Cardiac muscle cell (in vitro differentiated cells and primary cell): ENCODE data around the gene ARHGEF12. TPM values are rescaled to one million over a fixed set of nuclear protein-coding genes. Genes with fewer than 3 reads are reported as not detected.

Source experiments
- DNase-seq, 2 donors: peaks; one replicate each; pipeline versions ENCODE4 v3.0.0 to v3.0.0-alpha.2; 2010 to 2017; ENCODE audit warnings: low read depth in 1 of 2, low spot score in 1 of 2
- H3K27ac ChIP-seq: fragments of 200-600 bp; sonication (generic); 2 replicates; pipeline ENCODE4 v1.5.1; 2016
- H3K27me3 ChIP-seq: fragments of 200-600 bp; sonication (generic); 2 replicates; pipeline ENCODE4 v1.6.0; 2016; ENCODE audit warnings: control low read depth
- H3K36me3 ChIP-seq: fragments of 200-600 bp; sonication (generic); 2 replicates; pipeline ENCODE4 v1.5.1; 2016; ENCODE audit warnings: control low read depth
- H3K4me1 ChIP-seq: fragments of 200-600 bp; sonication (generic); 2 replicates; pipeline ENCODE4 v1.8.1; 2017; ENCODE audit warnings: low read depth, mild to moderate bottlenecking, mixed run types
- H3K4me3 ChIP-seq: fragments of 200-600 bp; sonication (generic); 2 replicates; pipeline ENCODE4 v1.5.1; 2016; ENCODE audit warnings: mild to moderate bottlenecking
- H3K9me3 ChIP-seq: fragments of 200-600 bp; sonication (generic); 2 replicates; pipeline ENCODE4 v1.5.1; 2017; ENCODE audit warnings: low read depth, mild to moderate bottlenecking, control low read depth
- CTCF ChIP-seq: IDR thresholded peaks from 2 replicates; pipeline ENCODE4 v1.5.1; 2012; ENCODE audit warnings: low read depth, mild to moderate bottlenecking, low read length
- polyA plus RNA-seq: library from polyadenylated mRNA; unstranded; fragments of >200 nt; fragmentation: Nextera tagmentation; extraction: Ambion mirVana; gene quantifications from 2 replicates; pipeline ENCODE4 v1.2.1, GENCODE V29; 2016
- total RNA-seq: library from RNA; depleted of rRNA; stranded (reverse); fragments of >200 nt; gene quantifications from 2 replicates; pipeline ENCODE4 v1.2.3, GENCODE V29; 2016

Gene ARHGEF12
- total and polyA plus RNA-seq, 2 experiments from 2014 or later: 21.7 to 43.4 TPM

GRCh38 chr11:120518356-120518755 lies 182.1 kb downstream of the ARHGEF12 start:
- Histone ChIP-seq H3K9me3 (no peaks in the 10 kb centered on the region), H3K4me3 (no peak overlapping the region), H3K27ac (no peak overlapping the region), H3K36me3 (no peaks in the 10 kb centered on the region), H3K27me3 (peaks cover 72% of the 10 kb centered on the region), H3K4me1 (peaks cover 17% of the 10 kb centered on the region)
- TF ChIP-seq CTCF: no peak
- no peak for DNase-seq

- Histone ChIP-seq H3K27ac (no peak overlapping the region), H3K4me3 (no peak overlapping the region), H3K27me3 (peaks cover 64% of the 10 kb centered on the region), H3K9me3 (no peaks in the 10 kb centered on the region), H3K4me1 (peaks cover 17% of the 10 kb centered on the region), H3K36me3 (no peaks in the 10 kb centered on the region)
- no peak for TF ChIP-seq CTCF
- DNase-seq: no peak
Measured at GRCh38 chr11:120519474-120519873, 183.3 kb downstream of the ARHGEF12 start.

- H3K27me3 ChIP-seq: peaks cover 64% of the 10 kb centered on the region
- H3K4me1 ChIP-seq: peaks cover 17% of the 10 kb centered on the region
- H3K4me3 ChIP-seq: no peak overlapping the region
- H3K9me3 ChIP-seq: no peaks in the 10 kb centered on the region
- no peaks in the 10 kb centered on the region for H3K36me3 ChIP-seq
- TF ChIP-seq CTCF: no peak
- H3K27ac ChIP-seq: no peak overlapping the region
- DNase-seq: no peak
Measured at GRCh38 chr11:120520091-120520822, 184.0 kb downstream of the ARHGEF12 start.

- no peaks in the 10 kb centered on the region for H3K9me3 ChIP-seq
- DNase-seq: no peak
- peaks cover 16% of the 10 kb centered on the region for H3K4me1 ChIP-seq
- H3K27ac ChIP-seq: no peak overlapping the region
- H3K36me3 ChIP-seq: no peaks in the 10 kb centered on the region
- TF ChIP-seq CTCF: no peak
- no peak overlapping the region for H3K4me3 ChIP-seq
- H3K27me3 ChIP-seq: peaks cover 58% of the 10 kb centered on the region
Measured at GRCh38 chr11:120521176-120521575, 185.0 kb downstream of the ARHGEF12 start.

GRCh38 chr11:120522021-120522420 lies 185.8 kb downstream of the ARHGEF12 start:
- H3K27me3 ChIP-seq: peaks cover 64% of the 10 kb centered on the region
- peaks cover 7% of the 10 kb centered on the region for H3K4me1 ChIP-seq
- no peak for DNase-seq
- no peak overlapping the region for H3K27ac ChIP-seq
- no peak overlapping the region for H3K4me3 ChIP-seq
- no peak for TF ChIP-seq CTCF
- no peaks in the 10 kb centered on the region for H3K36me3 ChIP-seq
- H3K9me3 ChIP-seq: no peaks in the 10 kb centered on the region
